GM12875 (cell line): Measurements from ENCODE around the gene FADS6.

Experiments used
- H3K4me3 ChIP-seq: one replicate; pipeline ENCODE4 v1.5.1; 2011; ENCODE audit warnings: low read depth, low read length, control low read depth
- TF ChIP-seq, protein P1 (sequence below): IDR thresholded peaks from 2 replicates; pipeline ENCODE4 v1.5.1; 2011; ENCODE audit warnings: low read depth, mild to moderate bottlenecking, control low read depth, inconsistent platforms, low read length, moderate library complexity, borderline replicate concordance; ENCODE audit not compliant: insufficient read depth

Gene FADS6

DNA sequence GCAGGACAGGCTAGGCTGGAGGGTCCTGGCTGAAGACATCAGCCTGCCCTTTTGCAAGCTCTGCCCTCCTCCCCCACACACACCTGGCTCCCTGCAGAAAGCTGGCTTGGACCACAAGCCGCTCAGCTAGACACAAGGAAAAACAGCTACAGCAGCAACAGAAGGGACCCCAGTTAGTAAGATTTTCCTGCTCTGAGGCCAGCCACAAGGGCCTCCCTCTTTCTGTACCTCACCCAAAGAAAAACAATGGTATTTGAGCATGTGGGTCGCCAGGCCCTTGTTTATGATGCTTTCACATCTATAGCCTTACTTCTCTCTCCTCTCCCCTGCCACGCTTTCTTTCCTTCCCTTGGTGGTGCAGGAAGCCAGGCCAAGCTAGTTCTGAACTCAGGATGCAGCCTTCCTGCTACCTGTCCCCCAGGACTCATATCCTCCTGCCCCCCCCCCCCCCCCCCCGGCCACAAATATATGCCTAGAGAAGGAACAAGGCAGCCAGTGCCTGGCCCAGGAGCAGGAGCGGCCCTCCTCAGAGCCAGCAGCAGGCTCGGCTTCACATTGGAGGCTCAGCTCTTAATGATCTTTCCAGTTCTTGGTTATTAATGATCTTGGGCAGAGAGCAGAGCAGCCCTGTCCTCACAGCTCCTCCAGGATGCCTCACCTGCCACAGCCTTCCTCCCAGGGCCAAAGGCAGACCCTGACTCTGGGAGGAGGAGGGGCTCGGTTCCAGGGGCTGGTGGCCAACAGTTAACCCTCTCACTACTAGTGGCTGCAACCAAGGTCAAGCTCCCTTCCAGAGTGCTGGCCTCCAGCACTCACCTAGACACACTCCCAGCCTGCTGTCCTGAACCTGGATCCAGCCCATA, 53.2 kb downstream of the FADS6 start:
- TF ChIP-seq, protein P1, sequence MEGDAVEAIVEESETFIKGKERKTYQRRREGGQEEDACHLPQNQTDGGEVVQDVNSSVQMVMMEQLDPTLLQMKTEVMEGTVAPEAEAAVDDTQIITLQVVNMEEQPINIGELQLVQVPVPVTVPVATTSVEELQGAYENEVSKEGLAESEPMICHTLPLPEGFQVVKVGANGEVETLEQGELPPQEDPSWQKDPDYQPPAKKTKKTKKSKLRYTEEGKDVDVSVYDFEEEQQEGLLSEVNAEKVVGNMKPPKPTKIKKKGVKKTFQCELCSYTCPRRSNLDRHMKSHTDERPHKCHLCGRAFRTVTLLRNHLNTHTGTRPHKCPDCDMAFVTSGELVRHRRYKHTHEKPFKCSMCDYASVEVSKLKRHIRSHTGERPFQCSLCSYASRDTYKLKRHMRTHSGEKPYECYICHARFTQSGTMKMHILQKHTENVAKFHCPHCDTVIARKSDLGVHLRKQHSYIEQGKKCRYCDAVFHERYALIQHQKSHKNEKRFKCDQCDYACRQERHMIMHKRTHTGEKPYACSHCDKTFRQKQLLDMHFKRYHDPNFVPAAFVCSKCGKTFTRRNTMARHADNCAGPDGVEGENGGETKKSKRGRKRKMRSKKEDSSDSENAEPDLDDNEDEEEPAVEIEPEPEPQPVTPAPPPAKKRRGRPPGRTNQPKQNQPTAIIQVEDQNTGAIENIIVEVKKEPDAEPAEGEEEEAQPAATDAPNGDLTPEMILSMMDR, result no peak
- H3K4me3 ChIP-seq, result no peak overlapping the region

DNA sequence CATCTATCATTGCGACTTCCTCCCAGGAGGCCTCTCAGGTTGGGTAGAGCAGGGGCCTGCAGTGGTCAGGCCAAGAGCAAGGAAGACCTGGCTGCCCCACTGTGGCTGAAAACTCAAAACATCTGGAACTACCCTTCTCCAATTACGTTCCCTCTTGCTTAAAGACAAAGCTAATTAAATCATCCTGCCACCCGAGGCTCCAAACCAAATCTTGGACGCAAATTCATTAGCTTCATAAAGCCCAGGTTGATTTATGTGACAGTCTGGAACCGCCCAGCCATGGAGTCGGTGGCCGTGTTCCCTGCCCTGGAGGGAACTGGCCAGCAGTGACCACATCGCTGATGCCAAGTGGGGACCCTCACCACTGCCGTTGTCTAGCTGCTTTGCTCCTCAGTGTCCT, 55.2 kb downstream of the FADS6 start:
- TF ChIP-seq, protein P1, result no peak
- no peak overlapping the region for H3K4me3 ChIP-seq

DNA sequence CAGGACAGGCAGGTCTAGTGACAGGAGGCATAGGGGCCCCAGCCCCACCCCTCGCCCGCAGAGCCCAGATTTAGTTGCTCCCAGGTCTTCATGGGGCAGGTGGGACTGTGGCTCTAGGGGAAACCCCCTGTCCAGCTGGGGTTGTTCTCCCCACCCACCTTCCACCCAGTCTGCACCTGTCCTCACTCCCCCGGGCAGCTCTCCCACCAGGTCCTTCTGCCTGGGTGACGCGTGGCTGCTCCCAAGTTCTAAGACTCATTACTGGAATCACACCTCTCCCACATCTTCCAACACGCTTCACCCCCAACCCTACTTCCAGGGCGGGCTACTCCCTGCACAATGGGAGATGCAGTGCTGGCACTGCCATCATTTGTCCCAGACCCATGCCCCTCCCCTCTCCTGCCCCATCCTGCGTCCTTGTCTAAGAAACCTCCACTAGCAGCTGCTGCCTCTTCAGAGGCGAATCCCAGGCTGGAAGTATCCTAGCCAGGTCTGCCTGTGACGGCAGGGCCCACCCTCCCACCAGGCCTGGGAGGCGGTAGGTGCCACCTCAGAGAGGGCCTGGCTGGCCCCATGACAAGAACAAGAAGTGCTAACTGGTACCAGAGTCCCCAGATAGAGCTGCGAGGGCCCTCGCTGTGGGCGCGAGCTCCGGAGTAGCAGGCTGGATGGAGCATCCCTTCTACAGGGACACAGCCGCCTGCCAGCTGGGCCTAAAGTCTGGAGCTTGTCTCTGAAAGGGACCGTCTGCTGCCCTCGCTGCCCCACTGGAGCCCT, 56.6 kb downstream of the FADS6 start:
- H3K4me3 ChIP-seq, result no peak overlapping the region
- TF ChIP-seq, protein P1, result no peak

DNA sequence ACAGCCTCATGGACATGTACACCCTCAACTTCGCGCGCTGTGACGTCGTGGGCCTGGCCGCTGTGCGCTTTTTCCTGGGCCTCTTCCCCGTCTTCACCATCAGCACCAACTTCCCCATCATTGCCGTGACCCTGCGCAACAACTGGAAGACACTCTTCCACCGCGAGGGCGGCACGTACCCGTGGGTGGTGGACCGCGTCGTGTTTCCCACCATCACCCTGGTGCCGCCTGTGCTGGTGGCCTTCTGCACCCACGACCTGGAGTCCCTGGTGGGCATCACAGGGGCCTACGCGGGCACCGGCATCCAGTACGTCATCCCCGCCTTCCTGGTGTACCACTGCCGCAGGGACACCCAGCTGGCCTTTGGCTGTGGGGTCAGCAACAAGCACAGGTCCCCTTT, 57.2 kb downstream of the FADS6 start:
- H3K4me3 ChIP-seq, result no peak overlapping the region
- TF ChIP-seq, protein P1, result no peak

DNA sequence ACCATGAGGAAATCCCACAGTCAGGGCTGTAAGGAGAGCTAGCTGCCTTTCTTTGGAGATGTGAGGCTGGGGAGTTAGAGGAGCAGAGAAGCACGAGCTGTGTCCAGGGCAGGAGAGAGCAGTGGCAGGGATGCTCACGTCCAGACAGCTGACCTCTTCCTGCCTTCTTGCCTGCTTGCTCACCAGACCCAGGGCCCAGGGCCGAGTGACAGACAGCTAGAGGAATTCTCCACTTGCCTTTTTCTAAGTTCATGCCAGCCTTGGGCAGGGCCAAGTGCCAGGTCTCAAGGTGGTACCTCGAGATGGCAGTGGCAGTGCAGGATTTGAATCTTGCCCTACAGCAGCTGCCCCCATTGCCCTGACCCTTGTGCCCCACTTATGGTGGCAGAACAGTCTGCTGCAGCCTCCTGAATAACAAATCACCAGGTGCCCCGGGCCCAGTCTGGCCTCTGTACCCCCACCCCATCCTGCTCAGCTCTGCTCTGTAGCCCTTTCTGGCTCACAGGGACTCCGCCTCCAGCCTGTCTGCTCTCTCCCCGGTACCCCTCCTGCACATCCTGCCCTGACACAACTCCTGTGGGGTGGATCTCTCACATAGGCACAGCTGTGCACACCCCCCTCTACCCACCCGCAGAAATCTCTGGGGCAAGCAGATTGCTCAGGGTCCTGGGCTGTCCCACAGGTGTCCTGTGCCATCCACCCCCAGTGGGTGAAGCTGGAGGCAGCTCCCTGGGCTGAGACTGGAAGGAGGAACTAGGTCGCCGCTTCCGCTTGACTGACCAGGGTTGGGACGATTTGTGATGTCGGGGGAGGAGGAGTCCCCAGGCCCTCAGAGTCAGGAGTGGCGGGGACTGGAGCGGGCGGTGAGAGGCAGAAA, 59.7 kb downstream of the FADS6 start:
- TF ChIP-seq, protein P1, result no peak
- H3K4me3 ChIP-seq, result no peak overlapping the region

DNA sequence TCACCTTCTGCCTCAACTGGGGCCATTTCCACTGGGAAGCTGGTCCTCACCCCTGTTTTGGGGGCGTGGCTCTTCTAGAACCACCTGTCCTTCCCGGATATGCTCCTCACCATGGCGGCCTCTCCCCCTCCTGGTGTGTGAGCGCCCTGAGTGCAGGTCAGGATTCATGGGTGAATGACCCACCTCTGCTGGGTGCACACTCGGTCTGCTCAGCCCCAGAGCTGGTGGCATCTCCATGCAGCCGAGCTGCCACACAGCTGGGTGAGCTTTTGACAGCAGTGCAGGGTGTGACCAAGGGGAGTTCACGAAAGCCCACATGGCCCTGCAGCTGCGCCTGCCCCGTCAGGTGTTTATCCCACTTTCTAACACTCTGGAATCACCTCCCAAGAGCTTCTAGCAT, 61.0 kb downstream of the FADS6 start:
- TF ChIP-seq, protein P1, result no peak
- H3K4me3 ChIP-seq, result no peak overlapping the region
